Peyer's patch (tissue), 4 donors: Measurements from ENCODE around the gene DUOXA1.

Experiments
- POLR2A ChIP-seq, 2 donors: fragments of 450-650 bp; IDR thresholded peaks; one replicate each; pipeline ENCODE4 v1.5.1; 2017; ENCODE audit warnings: antibody characterized with exemption in 2 of 2, mild to moderate bottlenecking in 2 of 2, moderate library complexity in 2 of 2
- TF ChIP-seq, protein P1 (sequence below), 6 experiments: fragments of 450-650 bp in 4 of 6; fragments of 200-600 bp in 2 of 6; sonication (generic) in 1 of 6; IDR thresholded peaks; one replicate each; pipeline ENCODE4 v1.5.1; 2017 to 2019; ENCODE audit warnings: antibody characterized with exemption in 6 of 6, mild to moderate bottlenecking in 3 of 6, moderate library complexity in 1 of 6

- TF ChIP-seq, protein P1, sequence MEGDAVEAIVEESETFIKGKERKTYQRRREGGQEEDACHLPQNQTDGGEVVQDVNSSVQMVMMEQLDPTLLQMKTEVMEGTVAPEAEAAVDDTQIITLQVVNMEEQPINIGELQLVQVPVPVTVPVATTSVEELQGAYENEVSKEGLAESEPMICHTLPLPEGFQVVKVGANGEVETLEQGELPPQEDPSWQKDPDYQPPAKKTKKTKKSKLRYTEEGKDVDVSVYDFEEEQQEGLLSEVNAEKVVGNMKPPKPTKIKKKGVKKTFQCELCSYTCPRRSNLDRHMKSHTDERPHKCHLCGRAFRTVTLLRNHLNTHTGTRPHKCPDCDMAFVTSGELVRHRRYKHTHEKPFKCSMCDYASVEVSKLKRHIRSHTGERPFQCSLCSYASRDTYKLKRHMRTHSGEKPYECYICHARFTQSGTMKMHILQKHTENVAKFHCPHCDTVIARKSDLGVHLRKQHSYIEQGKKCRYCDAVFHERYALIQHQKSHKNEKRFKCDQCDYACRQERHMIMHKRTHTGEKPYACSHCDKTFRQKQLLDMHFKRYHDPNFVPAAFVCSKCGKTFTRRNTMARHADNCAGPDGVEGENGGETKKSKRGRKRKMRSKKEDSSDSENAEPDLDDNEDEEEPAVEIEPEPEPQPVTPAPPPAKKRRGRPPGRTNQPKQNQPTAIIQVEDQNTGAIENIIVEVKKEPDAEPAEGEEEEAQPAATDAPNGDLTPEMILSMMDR (IDR thresholded peaks at IDR 0.05): no peak
- TF ChIP-seq POLR2A (IDR thresholded peaks at IDR 0.05): no peak
Measured at GRCh38 chr15:45133561-45133920, 3.9 kb upstream of the DUOXA1 start.
